ENCODE measurements around the gene STX3.
"Not testable (repeated sequence)": the region's sequence is repeated elsewhere in the genome, so short reads cannot be mapped to it uniquely, and the experiment has no call there.

STX3 gene

GRCh38 chr11:59815754-59816153 lies 60.6 kb downstream of the STX3 start:
- no peaks in the 10 kb centered on the region for H3K36me3 ChIP-seq (ENCODE audit: control insufficient read depth in 5 of 5, insufficient read depth in 5 of 5, low read length in 5 of 5)

DNA sequence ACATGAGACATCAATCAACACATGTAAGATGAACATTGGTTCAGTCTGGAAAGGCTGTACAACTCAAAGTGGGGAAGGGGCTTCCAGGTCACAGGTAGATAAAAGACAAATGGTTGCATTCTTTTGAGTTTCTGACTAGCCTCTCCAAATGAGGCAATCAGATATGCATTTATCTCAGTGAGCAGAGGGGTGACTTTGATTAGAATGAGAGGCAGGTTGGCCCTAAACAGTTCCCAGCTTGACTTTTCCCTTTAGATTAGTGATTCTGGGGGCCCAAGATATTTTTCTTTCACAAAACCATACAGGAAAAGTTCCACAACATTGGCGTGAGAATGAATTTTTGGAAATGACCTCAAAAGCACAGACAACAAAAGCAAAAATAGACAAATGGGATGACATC lies 61.3 kb downstream of the STX3 start:
- H3K4me3 ChIP-seq (ENCODE audit: low read depth in 1 of 5, low read length in 5 of 5); H3K27me3 ChIP-seq (ENCODE audit: control insufficient read depth in 5 of 5, insufficient read depth in 4 of 5, low read length in 5 of 5); H3K27ac ChIP-seq (ENCODE audit: low read depth, low read length); H3K36me3 ChIP-seq (ENCODE audit: control insufficient read depth in 5 of 5, insufficient read depth in 5 of 5, low read length in 5 of 5); H3K9me3 ChIP-seq (ENCODE audit: control insufficient read depth in 5 of 5, low read length in 5 of 5); H3K9ac ChIP-seq (ENCODE audit: low read length in 5 of 5); H3K4me1 ChIP-seq (ENCODE audit: control insufficient read depth in 5 of 5, insufficient read depth in 5 of 5, low read length in 5 of 5): not testable (repeated sequence)

More at GRCh38 chr11:59815754-59816153, 60.6 kb downstream of the STX3 start:
- Histone ChIP-seq H3K27me3 (ENCODE audit: control insufficient read depth in 5 of 5, insufficient read depth in 4 of 5, low read length in 5 of 5) (peaks cover 0 to 3% (median 0%) of the 10 kb centered on the region in 5 donors), H3K9ac (ENCODE audit: low read length in 5 of 5) (no peak overlapping the region), H3K9me3 (ENCODE audit: control insufficient read depth in 5 of 5, low read length in 5 of 5) (no peaks in the 10 kb centered on the region), H3K27ac (ENCODE audit: low read depth, low read length) (no peak overlapping the region), H3K4me1 (ENCODE audit: control insufficient read depth in 5 of 5, insufficient read depth in 5 of 5, low read length in 5 of 5) (peaks cover 0 to 4% (median 4%) of the 10 kb centered on the region in 5 donors), H3K4me3 (ENCODE audit: low read depth in 1 of 5, low read length in 5 of 5) (no peak overlapping the region)

- no peaks in the 10 kb centered on the region for H3K9me3 ChIP-seq (ENCODE audit: control insufficient read depth in 5 of 5, low read length in 5 of 5)
- H3K9ac ChIP-seq (ENCODE audit: low read length in 5 of 5) = no peak overlapping the region
- no peak overlapping the region for H3K27ac ChIP-seq (ENCODE audit: low read depth, low read length)
- H3K36me3 ChIP-seq (ENCODE audit: control insufficient read depth in 5 of 5, insufficient read depth in 5 of 5, low read length in 5 of 5) = no peaks in the 10 kb centered on the region
- no peaks in the 10 kb centered on the region for H3K4me1 ChIP-seq (ENCODE audit: control insufficient read depth in 5 of 5, insufficient read depth in 5 of 5, low read length in 5 of 5)
- H3K4me3 ChIP-seq (ENCODE audit: low read depth in 1 of 5, low read length in 5 of 5) = no peak overlapping the region
- H3K27me3 ChIP-seq (ENCODE audit: control insufficient read depth in 5 of 5, insufficient read depth in 4 of 5, low read length in 5 of 5) = no peaks in the 10 kb centered on the region
These were observed 63.4 kb downstream of the STX3 start for GRCh38 chr11:59818572-59818971.

DNA sequence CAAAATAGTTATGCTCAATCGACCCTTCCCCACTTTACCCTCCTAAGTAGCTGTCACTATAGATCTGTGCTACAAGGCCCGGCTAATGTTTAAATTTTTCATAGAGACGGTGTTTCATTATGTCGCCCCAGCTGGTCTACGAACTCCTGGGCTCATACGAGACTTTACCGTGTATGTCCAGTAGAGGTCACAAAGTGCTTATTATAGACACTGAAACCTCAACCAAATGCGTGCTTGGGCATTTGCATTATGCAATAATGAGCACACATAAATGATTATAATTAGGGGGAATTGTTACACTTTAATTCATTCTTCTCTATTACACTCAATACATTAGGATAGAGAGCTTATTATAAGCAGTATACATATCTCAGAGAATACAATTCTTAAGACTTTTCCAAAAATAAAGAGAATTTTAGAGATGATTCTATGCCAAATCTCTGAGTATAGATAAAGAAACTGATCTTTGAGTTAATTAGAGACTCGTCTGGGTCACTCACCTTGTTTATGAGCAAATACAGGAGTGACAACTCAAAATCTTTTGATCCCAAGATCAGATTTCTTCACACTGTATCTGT lies 67.9 kb downstream of the STX3 start:
- Histone ChIP-seq H3K27ac (ENCODE audit: low read depth, low read length) (no peak overlapping the region), H3K27me3 (ENCODE audit: control insufficient read depth in 5 of 5, insufficient read depth in 4 of 5, low read length in 5 of 5) (no peaks in the 10 kb centered on the region), H3K36me3 (ENCODE audit: control insufficient read depth in 5 of 5, insufficient read depth in 5 of 5, low read length in 5 of 5) (no peaks in the 10 kb centered on the region), H3K4me1 (ENCODE audit: control insufficient read depth in 5 of 5, insufficient read depth in 5 of 5, low read length in 5 of 5) (no peaks in the 10 kb centered on the region), H3K9ac (ENCODE audit: low read length in 5 of 5) (no peak overlapping the region), H3K4me3 (ENCODE audit: low read depth in 1 of 5, low read length in 5 of 5) (no peak overlapping the region), H3K9me3 (ENCODE audit: control insufficient read depth in 5 of 5, low read length in 5 of 5) (no peaks in the 10 kb centered on the region)

- Histone ChIP-seq H3K9me3 (ENCODE audit: control insufficient read depth in 5 of 5, low read length in 5 of 5) (no peaks in the 10 kb centered on the region), H3K4me3 (ENCODE audit: low read depth in 1 of 5, low read length in 5 of 5) (no peak overlapping the region)
These were observed 74.2 kb downstream of the STX3 start for GRCh38 chr11:59829358-59829757.

GRCh38 chr11:59833602-59834001 lies 78.4 kb downstream of the STX3 start:
- Histone ChIP-seq H3K4me1 (ENCODE audit: control insufficient read depth in 5 of 5, insufficient read depth in 5 of 5, low read length in 5 of 5) (no peaks in the 10 kb centered on the region), H3K9ac (ENCODE audit: low read length in 5 of 5) (no peak overlapping the region), H3K27ac (ENCODE audit: low read depth, low read length) (no peak overlapping the region), H3K27me3 (ENCODE audit: control insufficient read depth in 5 of 5, insufficient read depth in 4 of 5, low read length in 5 of 5) (peaks cover 0 to 3% (median 0%) of the 10 kb centered on the region in 5 donors), H3K36me3 (ENCODE audit: control insufficient read depth in 5 of 5, insufficient read depth in 5 of 5, low read length in 5 of 5) (no peaks in the 10 kb centered on the region), H3K4me3 (ENCODE audit: low read depth in 1 of 5, low read length in 5 of 5) (no peak overlapping the region), H3K9me3 (ENCODE audit: control insufficient read depth in 5 of 5, low read length in 5 of 5) (no peaks in the 10 kb centered on the region)

More at GRCh38 chr11:59829358-59829757, 74.2 kb downstream of the STX3 start:
- Histone ChIP-seq H3K27me3 (ENCODE audit: control insufficient read depth in 5 of 5, insufficient read depth in 4 of 5, low read length in 5 of 5) (no peaks in the 10 kb centered on the region), H3K36me3 (ENCODE audit: control insufficient read depth in 5 of 5, insufficient read depth in 5 of 5, low read length in 5 of 5) (no peaks in the 10 kb centered on the region), H3K27ac (ENCODE audit: low read depth, low read length) (no peak overlapping the region), H3K9ac (ENCODE audit: low read length in 5 of 5) (no peak overlapping the region), H3K4me1 (ENCODE audit: control insufficient read depth in 5 of 5, insufficient read depth in 5 of 5, low read length in 5 of 5) (no peaks in the 10 kb centered on the region)

GRCh38 chr11:59839615-59840014 lies 84.4 kb downstream of the STX3 start:
- H3K4me1 ChIP-seq (ENCODE audit: control insufficient read depth in 5 of 5, insufficient read depth in 5 of 5, low read length in 5 of 5) = no peaks in the 10 kb centered on the region
- H3K9me3 ChIP-seq (ENCODE audit: control insufficient read depth in 5 of 5, low read length in 5 of 5) = no peaks in the 10 kb centered on the region
- no peak overlapping the region for H3K27ac ChIP-seq (ENCODE audit: low read depth, low read length)
- H3K36me3 ChIP-seq (ENCODE audit: control insufficient read depth in 5 of 5, insufficient read depth in 5 of 5, low read length in 5 of 5) = no peaks in the 10 kb centered on the region
- H3K27me3 ChIP-seq (ENCODE audit: control insufficient read depth in 5 of 5, insufficient read depth in 4 of 5, low read length in 5 of 5) = peaks cover 0 to 3% (median 0%) of the 10 kb centered on the region in 5 donors
- no peak overlapping the region for H3K9ac ChIP-seq (ENCODE audit: low read length in 5 of 5)
- no peak overlapping the region for H3K4me3 ChIP-seq (ENCODE audit: low read depth in 1 of 5, low read length in 5 of 5)

DNA sequence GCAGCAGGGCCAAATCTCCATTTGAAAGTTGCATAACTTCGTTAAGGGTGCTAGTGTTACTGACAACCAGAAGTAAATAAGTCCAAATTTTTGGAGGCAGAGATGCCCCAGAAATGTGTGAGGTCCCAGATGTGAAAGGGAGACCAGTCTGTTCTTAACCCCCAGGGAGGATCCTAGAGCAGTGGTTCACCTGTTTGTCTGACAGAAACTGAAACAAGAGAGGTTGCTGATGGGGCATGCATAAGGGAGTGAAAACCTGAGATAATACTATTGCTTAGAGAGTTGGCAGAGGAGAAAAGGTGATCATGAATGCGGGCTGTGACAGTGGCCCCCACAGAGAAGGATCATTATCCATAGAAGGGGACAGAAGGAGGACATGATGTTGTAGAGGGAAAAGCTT lies 86.3 kb downstream of the STX3 start:
- Histone ChIP-seq H3K9me3 (ENCODE audit: control insufficient read depth in 5 of 5, low read length in 5 of 5) (no peaks in the 10 kb centered on the region), H3K4me1 (ENCODE audit: control insufficient read depth in 5 of 5, insufficient read depth in 5 of 5, low read length in 5 of 5) (no peaks in the 10 kb centered on the region), H3K27me3 (ENCODE audit: control insufficient read depth in 5 of 5, insufficient read depth in 4 of 5, low read length in 5 of 5) (peaks cover 0 to 3% (median 0%) of the 10 kb centered on the region in 5 donors), H3K27ac (ENCODE audit: low read depth, low read length) (no peak overlapping the region), H3K36me3 (ENCODE audit: control insufficient read depth in 5 of 5, insufficient read depth in 5 of 5, low read length in 5 of 5) (no peaks in the 10 kb centered on the region), H3K9ac (ENCODE audit: low read length in 5 of 5) (no peak overlapping the region), H3K4me3 (ENCODE audit: low read depth in 1 of 5, low read length in 5 of 5) (no peak overlapping the region)

GRCh38 chr11:59842316-59842715 lies 87.1 kb downstream of the STX3 start:
- no peaks in the 10 kb centered on the region for H3K36me3 ChIP-seq (ENCODE audit: control insufficient read depth in 5 of 5, insufficient read depth in 5 of 5, low read length in 5 of 5)
- no peak overlapping the region for H3K27ac ChIP-seq (ENCODE audit: low read depth, low read length)
- peaks cover 0 to 3% (median 0%) of the 10 kb centered on the region in 5 donors for H3K27me3 ChIP-seq (ENCODE audit: control insufficient read depth in 5 of 5, insufficient read depth in 4 of 5, low read length in 5 of 5)
- H3K9ac ChIP-seq (ENCODE audit: low read length in 5 of 5) = no peak overlapping the region
- H3K9me3 ChIP-seq (ENCODE audit: control insufficient read depth in 5 of 5, low read length in 5 of 5) = no peaks in the 10 kb centered on the region
- H3K4me1 ChIP-seq (ENCODE audit: control insufficient read depth in 5 of 5, insufficient read depth in 5 of 5, low read length in 5 of 5) = no peaks in the 10 kb centered on the region
- no peak overlapping the region for H3K4me3 ChIP-seq (ENCODE audit: low read depth in 1 of 5, low read length in 5 of 5)

DNA sequence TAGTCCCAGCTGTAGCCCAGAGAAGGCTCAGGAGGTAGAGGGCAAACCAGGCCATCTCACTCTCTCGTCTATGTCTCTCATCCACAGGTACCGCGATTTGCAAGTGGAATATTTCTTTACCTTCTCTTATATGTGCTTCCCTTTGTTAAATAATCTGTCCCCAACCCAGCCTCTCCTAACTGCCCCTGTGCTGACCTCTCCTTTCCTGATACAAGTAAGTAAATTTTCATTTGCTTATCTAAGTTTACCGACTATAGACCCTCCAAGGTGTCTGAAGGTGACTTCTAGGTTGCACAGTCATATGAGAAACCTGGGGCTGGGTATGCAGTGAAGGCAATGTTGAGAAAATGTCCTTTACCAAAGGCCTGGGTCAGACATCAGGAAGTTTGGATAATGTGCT lies 90.2 kb downstream of the STX3 start, which contains the start of gene CBLIF:
CBLIF (minus strand) TSS at position 101 of the 400 bp plus-strand sequence; CDS start at position 55, 46 bp downstream.
- H3K9me3 ChIP-seq (ENCODE audit: control insufficient read depth in 5 of 5, low read length in 5 of 5) = no peaks in the 10 kb centered on the region
- H3K4me1 ChIP-seq (ENCODE audit: control insufficient read depth in 5 of 5, insufficient read depth in 5 of 5, low read length in 5 of 5) = no peaks in the 10 kb centered on the region
- no peak within 1 kb of the TSS for H3K4me3 ChIP-seq (ENCODE audit: low read depth in 1 of 5, low read length in 5 of 5)
- H3K27me3 ChIP-seq (ENCODE audit: control insufficient read depth in 5 of 5, insufficient read depth in 4 of 5, low read length in 5 of 5) = no peaks in the 10 kb centered on the region
- H3K36me3 ChIP-seq (ENCODE audit: control insufficient read depth in 5 of 5, insufficient read depth in 5 of 5, low read length in 5 of 5) = no peaks in the 10 kb centered on the region
- H3K27ac ChIP-seq (ENCODE audit: low read depth, low read length) = no peak within 1 kb of the TSS
- no peak within 1 kb of the TSS for H3K9ac ChIP-seq (ENCODE audit: low read length in 5 of 5)
